ENCODE results near the gene SEMA6A. TPM values are rescaled to one million over a fixed set of nuclear protein-coding genes. Genes with fewer than 3 reads are reported as not detected.

The SEMA6A gene
- total RNA-seq, 1 experiment from 2014 or later = not detected

GRCh38 chr5:116521173-116521872 lies 53.3 kb downstream of the SEMA6A start:
- Histone ChIP-seq H3K9me2 (replicated peaks; ENCODE audit: insufficient read depth, low read length) (no peaks in the 10 kb centered on the region), H3K9ac (ENCODE audit: low read length) (no peak overlapping the region), H3K4me2 (ENCODE audit: low read depth, low read length, poor library complexity, severe bottlenecking) (no peak overlapping the region), H3K4me1 (ENCODE audit: low read length) (no peaks in the 10 kb centered on the region), H3K27me3 (ENCODE audit: low read length) (no peaks in the 10 kb centered on the region), H3K79me2 (ENCODE audit: low read length) (no peaks in the 10 kb centered on the region), H3K27ac (ENCODE audit: low read length) (no peak overlapping the region), H3K36me3 (ENCODE audit: insufficient read depth, low read length) (no peaks in the 10 kb centered on the region), H3K9me3 (ENCODE audit: low read length) (no peaks in the 10 kb centered on the region), H4K20me1 (ENCODE audit: insufficient read depth, low read depth, low read length) (no peaks in the 10 kb centered on the region), H2AFZ (ENCODE audit: low read length) (no peak overlapping the region), H3K4me3 (ENCODE audit: low read length) (no peak overlapping the region)
- DNase-seq = no peak

- H3K4me2 ChIP-seq (ENCODE audit: low read depth, low read length, poor library complexity, severe bottlenecking) = no peak overlapping the region
- no peak for DNase-seq
- H4K20me1 ChIP-seq (ENCODE audit: insufficient read depth, low read depth, low read length) = no peaks in the 10 kb centered on the region
- no peak overlapping the region for H3K9ac ChIP-seq (ENCODE audit: low read length)
- H3K27ac ChIP-seq (ENCODE audit: low read length) = no peak overlapping the region
- H2AFZ ChIP-seq (ENCODE audit: low read length) = no peak overlapping the region
- H3K9me3 ChIP-seq (ENCODE audit: low read length) = no peaks in the 10 kb centered on the region
- no peak overlapping the region for H3K4me3 ChIP-seq (ENCODE audit: low read length)
- H3K9me2 ChIP-seq (replicated peaks; ENCODE audit: insufficient read depth, low read length) = no peaks in the 10 kb centered on the region
- H3K27me3 ChIP-seq (ENCODE audit: low read length) = no peaks in the 10 kb centered on the region
- no peaks in the 10 kb centered on the region for H3K36me3 ChIP-seq (ENCODE audit: insufficient read depth, low read length)
- H3K4me1 ChIP-seq (ENCODE audit: low read length) = no peaks in the 10 kb centered on the region
- no peaks in the 10 kb centered on the region for H3K79me2 ChIP-seq (ENCODE audit: low read length)
Measured at GRCh38 chr5:116520771-116521170, 53.9 kb downstream of the SEMA6A start.

- Histone ChIP-seq H3K4me3 (ENCODE audit: low read length) (no peak overlapping the region), H3K9me3 (ENCODE audit: low read length) (no peaks in the 10 kb centered on the region), H3K27me3 (ENCODE audit: low read length) (no peaks in the 10 kb centered on the region), H3K9me2 (replicated peaks; ENCODE audit: insufficient read depth, low read length) (no peaks in the 10 kb centered on the region), H3K27ac (ENCODE audit: low read length) (no peak overlapping the region), H3K9ac (ENCODE audit: low read length) (no peak overlapping the region), H3K4me2 (ENCODE audit: low read depth, low read length, poor library complexity, severe bottlenecking) (no peak overlapping the region), H3K4me1 (ENCODE audit: low read length) (no peaks in the 10 kb centered on the region), H2AFZ (ENCODE audit: low read length) (no peak overlapping the region), H3K36me3 (ENCODE audit: insufficient read depth, low read length) (no peaks in the 10 kb centered on the region), H3K79me2 (ENCODE audit: low read length) (no peaks in the 10 kb centered on the region), H4K20me1 (ENCODE audit: insufficient read depth, low read depth, low read length) (no peaks in the 10 kb centered on the region)
- no peak for DNase-seq
Measured at GRCh38 chr5:116518423-116518822, 56.2 kb downstream of the SEMA6A start.

- H2AFZ ChIP-seq (ENCODE audit: low read length) = no peak overlapping the region
- no peaks in the 10 kb centered on the region for H3K4me1 ChIP-seq (ENCODE audit: low read length)
- H3K4me3 ChIP-seq (ENCODE audit: low read length) = no peak overlapping the region
- no peaks in the 10 kb centered on the region for H3K27me3 ChIP-seq (ENCODE audit: low read length)
- DNase-seq = no peak
- H4K20me1 ChIP-seq (ENCODE audit: insufficient read depth, low read depth, low read length) = no peaks in the 10 kb centered on the region
- H3K79me2 ChIP-seq (ENCODE audit: low read length) = no peaks in the 10 kb centered on the region
- no peaks in the 10 kb centered on the region for H3K9me2 ChIP-seq (replicated peaks; ENCODE audit: insufficient read depth, low read length)
- H3K36me3 ChIP-seq (ENCODE audit: insufficient read depth, low read length) = no peaks in the 10 kb centered on the region
- no peak overlapping the region for H3K27ac ChIP-seq (ENCODE audit: low read length)
- no peak overlapping the region for H3K9ac ChIP-seq (ENCODE audit: low read length)
- H3K9me3 ChIP-seq (ENCODE audit: low read length) = no peaks in the 10 kb centered on the region
- H3K4me2 ChIP-seq (ENCODE audit: low read depth, low read length, poor library complexity, severe bottlenecking) = no peak overlapping the region
Measured at GRCh38 chr5:116517488-116517887, 57.1 kb downstream of the SEMA6A start.

DNA sequence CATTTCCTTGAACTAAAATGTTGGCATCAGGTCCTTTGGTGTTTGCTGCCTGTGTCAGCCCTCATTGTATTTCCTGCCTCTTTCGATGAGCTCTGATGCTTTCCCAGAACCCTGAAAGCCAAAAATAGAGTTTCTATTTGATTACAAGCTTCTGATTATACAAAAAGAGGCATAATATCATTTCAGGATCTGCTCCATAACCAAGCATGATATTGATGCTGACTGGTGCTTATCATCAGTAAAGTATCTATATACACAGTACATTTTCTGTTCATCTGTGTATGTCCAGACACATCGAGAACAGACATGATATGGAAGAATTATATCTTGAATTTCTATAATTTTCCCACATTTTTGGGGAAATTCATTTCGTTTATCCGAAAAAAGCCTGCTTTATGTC lies 58.6 kb downstream of the SEMA6A start:
- no peaks in the 10 kb centered on the region for H3K9me2 ChIP-seq (replicated peaks; ENCODE audit: insufficient read depth, low read length)
- no peak overlapping the region for H3K4me2 ChIP-seq (ENCODE audit: low read depth, low read length, poor library complexity, severe bottlenecking)
- no peak overlapping the region for H3K27ac ChIP-seq (ENCODE audit: low read length)
- H3K9ac ChIP-seq (ENCODE audit: low read length) = no peak overlapping the region
- H3K4me3 ChIP-seq (ENCODE audit: low read length) = no peak overlapping the region
- H3K9me3 ChIP-seq (ENCODE audit: low read length) = no peaks in the 10 kb centered on the region
- H2AFZ ChIP-seq (ENCODE audit: low read length) = no peak overlapping the region
- H3K27me3 ChIP-seq (ENCODE audit: low read length) = no peaks in the 10 kb centered on the region
- H3K36me3 ChIP-seq (ENCODE audit: insufficient read depth, low read length) = no peaks in the 10 kb centered on the region
- H4K20me1 ChIP-seq (ENCODE audit: insufficient read depth, low read depth, low read length) = no peaks in the 10 kb centered on the region
- no peaks in the 10 kb centered on the region for H3K79me2 ChIP-seq (ENCODE audit: low read length)
- DNase-seq = no peak
- no peaks in the 10 kb centered on the region for H3K4me1 ChIP-seq (ENCODE audit: low read length)

DNA sequence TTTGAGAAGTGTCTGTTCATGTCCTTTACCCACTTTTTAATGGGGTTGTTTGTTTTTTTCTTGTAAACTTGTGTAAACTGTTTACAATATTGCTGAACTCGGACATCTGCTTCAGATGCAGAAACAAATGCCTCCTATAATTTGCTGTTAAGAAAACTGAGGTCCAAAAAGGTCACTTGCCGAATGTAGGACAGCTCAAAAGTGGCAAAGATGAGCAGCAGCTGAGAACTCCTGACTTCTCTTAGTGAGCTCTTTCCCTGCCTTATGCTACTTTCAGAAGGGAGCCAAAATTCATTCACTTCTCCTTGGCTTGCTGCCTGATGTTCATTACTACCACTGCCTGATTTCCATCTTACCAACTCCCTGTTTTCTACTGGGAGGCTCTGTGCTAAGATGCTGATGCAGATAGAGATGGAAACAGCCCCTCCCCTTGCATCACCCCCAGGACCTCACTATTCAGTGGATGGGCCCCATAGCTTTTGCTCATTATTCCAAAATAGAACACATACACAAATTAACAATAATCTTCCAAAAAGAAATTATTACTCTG lies 60.1 kb downstream of the SEMA6A start:
- Histone ChIP-seq H4K20me1 (ENCODE audit: insufficient read depth, low read depth, low read length) (no peaks in the 10 kb centered on the region), H3K4me1 (ENCODE audit: low read length) (no peaks in the 10 kb centered on the region), H3K4me2 (ENCODE audit: low read depth, low read length, poor library complexity, severe bottlenecking) (no peak overlapping the region), H3K9me3 (ENCODE audit: low read length) (no peaks in the 10 kb centered on the region), H3K27ac (ENCODE audit: low read length) (no peak overlapping the region), H3K9ac (ENCODE audit: low read length) (no peak overlapping the region), H3K36me3 (ENCODE audit: insufficient read depth, low read length) (no peaks in the 10 kb centered on the region), H3K9me2 (replicated peaks; ENCODE audit: insufficient read depth, low read length) (no peaks in the 10 kb centered on the region), H3K27me3 (ENCODE audit: low read length) (no peaks in the 10 kb centered on the region), H3K4me3 (ENCODE audit: low read length) (no peak overlapping the region), H3K79me2 (ENCODE audit: low read length) (no peaks in the 10 kb centered on the region), H2AFZ (ENCODE audit: low read length) (no peak overlapping the region)
- no peak for DNase-seq

- Histone ChIP-seq H3K4me3 (ENCODE audit: low read length) (no peak overlapping the region), H3K9ac (ENCODE audit: low read length) (no peak overlapping the region), H4K20me1 (ENCODE audit: insufficient read depth, low read depth, low read length) (no peaks in the 10 kb centered on the region), H3K9me3 (ENCODE audit: low read length) (no peaks in the 10 kb centered on the region), H3K4me1 (ENCODE audit: low read length) (no peaks in the 10 kb centered on the region), H3K27ac (ENCODE audit: low read length) (no peak overlapping the region), H3K27me3 (ENCODE audit: low read length) (no peaks in the 10 kb centered on the region), H2AFZ (ENCODE audit: low read length) (no peak overlapping the region), H3K36me3 (ENCODE audit: insufficient read depth, low read length) (no peaks in the 10 kb centered on the region), H3K4me2 (ENCODE audit: low read depth, low read length, poor library complexity, severe bottlenecking) (no peak overlapping the region), H3K79me2 (ENCODE audit: low read length) (no peaks in the 10 kb centered on the region), H3K9me2 (replicated peaks; ENCODE audit: insufficient read depth, low read length) (no peaks in the 10 kb centered on the region)
- no peak for DNase-seq
Measured at GRCh38 chr5:116510517-116510916, 64.1 kb downstream of the SEMA6A start.

- Histone ChIP-seq H3K9me3 (ENCODE audit: low read length) (no peaks in the 10 kb centered on the region), H3K4me2 (ENCODE audit: low read depth, low read length, poor library complexity, severe bottlenecking) (no peak overlapping the region), H3K4me1 (ENCODE audit: low read length) (no peaks in the 10 kb centered on the region), H3K27ac (ENCODE audit: low read length) (no peak overlapping the region), H3K9me2 (replicated peaks; ENCODE audit: insufficient read depth, low read length) (no peaks in the 10 kb centered on the region), H3K9ac (ENCODE audit: low read length) (no peak overlapping the region), H3K79me2 (ENCODE audit: low read length) (no peaks in the 10 kb centered on the region), H3K36me3 (ENCODE audit: insufficient read depth, low read length) (no peaks in the 10 kb centered on the region), H2AFZ (ENCODE audit: low read length) (no peak overlapping the region), H3K4me3 (ENCODE audit: low read length) (no peak overlapping the region), H3K27me3 (ENCODE audit: low read length) (no peaks in the 10 kb centered on the region), H4K20me1 (ENCODE audit: insufficient read depth, low read depth, low read length) (no peaks in the 10 kb centered on the region)
- DNase-seq = no peak
Measured at GRCh38 chr5:116509483-116510244, 65.0 kb downstream of the SEMA6A start.
